Measurements from ENCODE around the gene ENO1.
A peak's percentile ranks its signal among the peaks of the same experiment; 100 is the strongest.
"Not testable (repeated sequence)": the region's sequence is repeated elsewhere in the genome, so short reads cannot be mapped to it uniquely, and the experiment has no call there.

ENO1 gene

DNA sequence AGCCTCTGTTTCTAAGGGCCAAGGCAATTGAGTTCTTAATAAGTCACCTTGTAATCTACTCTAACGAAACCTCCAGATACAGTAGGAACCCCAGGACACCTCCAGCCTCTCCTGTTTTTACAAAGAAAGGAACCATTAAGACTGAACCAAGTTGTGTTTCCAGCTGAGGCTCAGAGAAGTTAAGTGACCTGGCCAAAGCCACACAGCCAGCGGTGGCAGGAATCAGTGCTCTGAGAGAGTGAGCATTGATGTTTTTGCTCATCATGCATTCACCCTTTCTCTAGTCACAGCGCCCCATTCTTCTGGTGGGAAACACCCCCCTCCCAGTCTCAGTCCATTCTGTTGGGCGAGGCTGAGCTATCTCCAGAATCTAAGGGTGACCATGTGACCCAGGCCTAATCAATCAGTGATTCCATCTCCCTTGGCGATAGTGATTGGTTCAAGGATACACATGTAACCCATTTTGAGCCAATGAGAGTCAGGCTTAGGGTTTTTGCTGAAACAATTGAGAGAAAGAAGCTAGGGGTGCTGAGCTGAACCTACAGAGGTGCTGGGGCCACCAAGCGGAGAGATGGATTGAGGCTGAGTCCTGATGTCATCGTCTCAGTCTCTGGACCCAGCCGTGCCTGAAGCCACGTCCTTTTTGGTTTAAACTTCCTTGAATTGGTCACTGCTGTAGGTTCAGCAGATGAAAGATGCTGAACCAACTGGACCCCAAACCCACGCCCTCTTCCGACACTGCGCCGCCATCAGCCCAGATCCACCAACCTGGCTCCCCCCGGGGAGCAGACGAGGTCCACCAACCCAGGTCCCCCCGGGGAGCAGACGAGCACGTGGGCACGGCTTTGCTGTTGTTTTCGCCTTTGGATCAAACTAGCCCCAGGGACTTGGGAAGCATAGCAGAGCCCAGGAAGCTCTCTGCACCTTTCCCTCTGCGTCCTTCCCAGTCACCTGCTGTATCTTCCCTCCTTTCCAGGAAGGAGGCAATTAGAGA lies 33.1 kb downstream of the ENO1 start:
- no peak for DNase-seq (ENCODE audit: low spot score)

GRCh38 chr1:8844501-8845006 lies 33.9 kb downstream of the ENO1 start:
- DNase-seq (ENCODE audit: low spot score) = no peak

DNA sequence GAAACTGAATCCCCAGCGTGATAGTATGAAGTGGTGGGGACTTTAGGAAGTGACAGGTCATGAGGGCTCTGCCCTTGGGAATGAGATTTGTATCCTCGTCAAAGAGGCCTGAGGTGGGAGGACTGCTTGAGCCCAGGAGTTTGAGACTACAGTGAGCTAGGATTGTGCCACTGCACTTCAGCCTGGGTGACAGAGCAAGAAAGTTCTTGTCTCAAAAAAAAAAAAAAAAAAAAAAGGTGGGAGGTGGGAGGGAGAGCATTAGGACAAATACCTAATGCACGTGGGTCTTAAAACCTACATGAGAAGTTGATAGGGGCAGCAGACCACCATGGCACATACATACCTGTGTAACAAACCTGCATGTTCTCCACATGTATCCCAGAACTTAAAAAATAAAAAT lies 37.1 kb downstream of the ENO1 start:
- DNase-seq (ENCODE audit: low spot score) = no peak

DNA sequence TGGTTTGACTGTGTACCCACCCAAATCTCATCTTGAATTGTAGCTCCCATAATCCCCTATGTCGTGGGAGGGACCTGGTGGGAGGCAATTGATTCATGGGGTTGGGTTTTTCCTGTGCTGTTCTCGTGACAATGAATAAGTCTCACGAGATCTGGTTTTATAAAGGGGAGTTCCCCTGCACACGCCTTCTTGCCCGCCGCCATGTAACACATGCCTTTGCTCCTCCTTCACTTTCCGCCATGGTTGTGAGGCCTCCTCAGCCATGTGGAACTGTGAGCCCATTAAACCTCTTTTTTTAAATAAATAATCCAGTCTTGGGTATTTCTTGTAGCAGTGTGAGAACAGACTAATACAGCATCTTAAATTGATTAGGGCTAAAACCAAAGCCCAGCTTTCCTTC lies 38.5 kb downstream of the ENO1 start:
- no peak for DNase-seq (ENCODE audit: low spot score)

GRCh38 chr1:8835941-8836643 lies 42.4 kb downstream of the ENO1 start:
- no peak for DNase-seq (ENCODE audit: low spot score)

GRCh38 chr1:8831340-8831739 lies 47.1 kb downstream of the ENO1 start:
- no peak for DNase-seq (ENCODE audit: low spot score)

- DNase-seq (ENCODE audit: low spot score) = not testable (repeated sequence)
These were observed 47.8 kb downstream of the ENO1 start for GRCh38 chr1:8830732-8831131.

DNA sequence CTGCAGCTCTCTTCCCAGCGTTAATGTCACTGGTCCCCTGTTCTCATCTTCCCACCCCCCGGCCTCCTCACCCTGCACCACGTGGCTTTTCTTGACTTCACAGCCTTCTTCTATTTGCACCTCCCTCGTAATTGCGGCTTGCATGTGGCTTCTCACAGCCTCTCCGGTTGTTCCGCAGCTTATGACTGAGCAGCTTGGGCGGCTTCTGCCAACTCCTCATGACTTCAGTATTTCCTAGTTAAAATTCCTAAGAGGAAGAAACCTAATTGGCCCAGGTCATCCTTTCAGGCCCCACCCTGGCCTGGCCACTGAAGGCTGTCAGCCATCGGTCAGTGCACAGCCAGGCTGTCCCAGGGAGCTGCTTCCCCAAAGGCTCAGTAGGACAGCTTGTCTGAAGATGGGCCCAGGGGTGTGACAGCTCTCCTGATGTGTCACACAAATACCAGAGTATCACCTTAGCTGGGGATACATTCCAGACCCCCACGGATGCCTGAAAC lies 52.5 kb downstream of the ENO1 start:
- no peak for DNase-seq (ENCODE audit: low spot score)

DNA sequence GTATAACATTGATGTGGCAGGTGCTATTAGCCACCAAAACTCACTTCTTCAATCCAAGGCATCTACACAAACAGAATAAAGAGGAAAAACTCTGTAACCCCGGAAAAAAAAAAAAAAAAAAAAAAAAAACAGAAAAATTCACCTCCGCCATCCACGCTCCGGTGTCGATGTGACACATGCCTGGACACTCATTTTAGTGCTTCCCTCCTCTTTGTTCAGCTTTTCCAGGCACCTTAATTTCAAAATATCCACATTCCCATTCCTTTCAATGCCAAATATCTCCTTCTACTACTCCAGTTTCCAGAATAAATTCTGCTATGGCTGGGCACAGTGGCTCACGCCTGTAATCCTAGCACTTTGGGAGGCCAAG lies 55.2 kb downstream of the ENO1 start:
- DNase-seq (ENCODE audit: low spot score) = no peak

- DNase-seq (ENCODE audit: low spot score) = no peak
These were observed 55.9 kb downstream of the ENO1 start for GRCh38 chr1:8822373-8823294.

DNA sequence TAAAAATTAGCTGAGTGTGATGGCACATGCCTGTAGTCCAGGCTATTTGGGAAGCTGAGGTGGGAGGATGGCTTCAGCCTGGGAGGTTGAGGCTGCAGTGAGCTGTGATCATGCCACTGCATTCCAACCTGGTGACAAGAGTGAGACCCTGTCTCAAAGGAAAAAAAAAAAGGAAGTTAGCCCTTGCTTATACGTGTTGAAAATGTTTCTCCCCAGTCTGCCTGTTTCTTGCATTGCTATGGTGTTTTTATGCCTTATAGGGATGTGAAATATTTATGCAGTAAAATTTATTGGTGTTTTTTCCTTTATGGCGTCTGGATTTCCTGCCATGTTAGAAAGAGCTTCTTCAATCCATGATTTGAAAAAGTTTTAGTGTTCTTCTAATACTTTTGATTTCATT lies 57.4 kb downstream of the ENO1 start:
- no peak for DNase-seq (ENCODE audit: low spot score)

- not testable (repeated sequence) for DNase-seq (ENCODE audit: low spot score)
These were observed 59.7 kb downstream of the ENO1 start for GRCh38 chr1:8818789-8819188.

DNA sequence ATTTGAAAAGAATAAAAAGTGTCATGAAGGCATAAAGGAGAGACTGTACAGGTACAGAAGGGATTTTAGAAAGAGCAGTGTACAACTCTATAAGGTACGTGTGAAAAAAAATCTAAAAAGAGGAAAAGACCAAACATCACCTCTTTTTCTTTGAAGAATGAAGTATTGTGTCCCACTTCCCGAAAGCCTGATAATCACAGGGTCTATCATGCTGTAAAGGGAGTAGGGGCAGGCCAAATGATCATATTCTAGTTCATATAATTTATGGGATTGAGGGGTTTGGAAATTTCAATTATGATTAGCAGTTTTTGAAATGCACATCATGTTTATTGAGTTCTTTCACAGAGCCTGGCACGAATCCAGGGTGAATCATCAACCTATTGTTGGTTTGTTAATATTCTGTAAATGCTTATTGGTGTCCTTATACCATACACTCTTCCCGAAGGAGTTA lies 60.1 kb downstream of the ENO1 start:
- DNase-seq (ENCODE audit: low spot score) = peak; percentile 39

DNA sequence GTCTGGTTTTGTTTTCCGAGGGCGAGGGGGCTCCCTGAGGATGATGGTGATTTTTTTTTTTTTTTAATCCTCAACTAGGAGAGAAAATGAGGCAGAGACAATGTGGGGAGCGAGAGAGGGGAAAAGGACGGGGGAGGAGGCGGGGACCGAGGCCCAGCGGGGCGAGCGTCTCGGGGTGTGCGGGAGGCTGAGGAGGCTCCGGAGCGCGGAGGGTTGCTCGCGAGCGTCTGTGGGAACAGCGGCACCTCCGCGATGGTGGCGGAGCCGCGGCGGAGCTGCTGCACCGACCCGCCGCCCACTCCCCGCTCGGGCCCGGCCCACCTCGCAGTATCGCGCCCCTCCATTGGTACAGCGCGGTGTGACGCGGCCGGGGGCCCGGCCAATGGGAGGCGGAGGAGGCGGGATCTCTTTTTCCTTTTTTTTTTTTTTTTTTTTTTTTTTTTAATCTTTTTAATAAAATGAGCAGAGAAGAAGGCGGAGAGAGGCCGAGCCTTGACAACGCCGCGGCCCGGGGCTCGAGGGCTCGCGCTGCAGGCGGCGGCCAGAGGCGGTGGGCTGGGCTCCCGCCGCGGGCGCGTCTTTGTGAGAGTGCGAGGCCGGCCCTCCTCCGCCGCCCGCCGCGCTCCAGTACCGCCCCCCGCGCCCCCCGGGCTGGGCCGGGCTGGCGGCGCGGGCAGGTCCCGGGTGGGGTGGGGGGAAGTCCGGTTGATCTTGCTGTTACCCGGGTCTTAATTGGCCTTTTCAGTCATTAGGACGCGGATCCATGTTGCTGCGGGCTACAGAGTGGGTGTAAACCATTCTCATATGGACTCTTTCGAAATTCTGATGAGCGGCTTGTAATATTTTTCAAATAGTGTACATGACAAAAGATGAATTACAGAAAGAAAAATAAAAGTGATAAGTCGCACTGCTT lies 60.8 kb downstream of the ENO1 start, which contains the start of gene RERE:
RERE (minus strand) TSS at position 229 of the 913 bp plus-strand sequence.
- DNase-seq (ENCODE audit: low spot score) = peak; percentile 94

GRCh38 chr1:8816831-8817411 lies 61.6 kb downstream of the ENO1 start:
- DNase-seq (ENCODE audit: low spot score) = peak; percentile 28

DNA sequence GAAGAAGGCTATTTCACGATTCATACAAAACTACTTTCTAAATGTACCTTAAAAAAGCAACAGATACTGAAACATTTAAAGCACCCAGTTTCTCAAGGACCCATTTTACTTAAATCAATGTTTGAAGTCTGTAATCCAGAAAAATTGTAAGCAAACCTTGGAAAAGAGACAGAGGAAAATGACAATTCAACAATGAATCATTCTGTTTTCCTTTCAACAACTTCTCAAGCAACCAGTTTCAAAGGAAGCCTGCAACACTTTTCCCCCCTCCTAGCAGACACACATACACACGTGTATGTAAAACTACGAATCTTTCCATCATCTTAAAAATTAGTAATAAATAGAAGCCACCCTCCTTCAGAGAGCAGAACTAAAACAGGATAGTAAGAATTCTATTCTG lies 62.2 kb downstream of the ENO1 start:
- peak; percentile 23 for DNase-seq (ENCODE audit: low spot score)

GRCh38 chr1:8815582-8816151 lies 62.8 kb downstream of the ENO1 start:
- no peak for DNase-seq (ENCODE audit: low spot score)

DNA sequence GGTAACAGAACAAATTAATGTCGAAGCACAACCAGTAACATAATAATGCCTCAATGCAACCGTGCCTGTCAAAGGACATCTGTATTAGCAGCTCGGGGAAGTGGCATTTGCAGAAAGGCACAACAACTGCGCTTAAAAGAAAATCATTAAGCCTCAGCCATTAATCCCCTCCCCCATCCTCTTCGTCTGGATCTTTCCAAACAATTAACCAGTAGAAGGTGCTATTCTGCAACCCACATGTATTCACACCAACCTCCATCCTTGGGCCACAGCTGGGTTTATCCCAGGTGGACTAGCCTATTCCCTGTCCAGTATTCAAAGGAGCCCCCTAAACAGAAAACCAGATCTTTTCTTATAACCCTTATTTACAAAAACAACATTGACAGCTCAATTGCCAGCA lies 63.6 kb downstream of the ENO1 start:
- peak; percentile 28 for DNase-seq (ENCODE audit: low spot score)

GRCh38 chr1:8813991-8814390 lies 64.5 kb downstream of the ENO1 start:
- DNase-seq (ENCODE audit: low spot score) = no peak
